ENCODE measurements around the gene ADA.

The ADA gene

DNA sequence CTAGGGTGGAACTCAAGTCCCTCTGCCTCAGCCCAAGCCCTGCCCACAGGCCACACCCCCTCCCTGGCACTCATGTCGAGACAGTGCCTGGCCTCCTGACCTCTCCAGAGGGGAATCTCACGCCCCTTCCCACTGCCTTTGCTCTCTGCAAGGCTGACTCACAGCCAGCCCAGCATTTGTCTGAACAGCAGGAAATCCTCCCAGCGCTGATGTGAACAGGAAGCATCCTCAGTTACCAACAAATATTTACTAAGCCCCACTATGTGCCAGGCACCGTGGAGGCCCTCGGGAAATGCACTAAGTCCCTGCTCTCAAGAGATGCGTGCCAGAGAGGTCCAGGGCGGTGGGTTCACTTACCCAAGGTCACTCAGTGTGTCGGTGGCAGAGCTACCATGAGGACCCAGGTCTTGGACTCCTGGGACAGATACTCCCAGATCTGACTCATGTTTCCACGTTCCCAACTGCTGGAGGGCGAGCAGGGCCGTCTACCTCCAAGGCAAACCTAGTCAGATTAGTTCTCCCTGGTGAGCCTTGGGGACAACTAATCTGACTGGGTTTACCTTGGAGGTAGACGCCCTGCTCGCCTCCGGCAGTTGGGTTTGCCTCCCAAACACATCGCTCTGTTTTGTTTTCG is 7.8 kb downstream of the ADA start:
- DNase-seq: peak; percentile 60

DNA sequence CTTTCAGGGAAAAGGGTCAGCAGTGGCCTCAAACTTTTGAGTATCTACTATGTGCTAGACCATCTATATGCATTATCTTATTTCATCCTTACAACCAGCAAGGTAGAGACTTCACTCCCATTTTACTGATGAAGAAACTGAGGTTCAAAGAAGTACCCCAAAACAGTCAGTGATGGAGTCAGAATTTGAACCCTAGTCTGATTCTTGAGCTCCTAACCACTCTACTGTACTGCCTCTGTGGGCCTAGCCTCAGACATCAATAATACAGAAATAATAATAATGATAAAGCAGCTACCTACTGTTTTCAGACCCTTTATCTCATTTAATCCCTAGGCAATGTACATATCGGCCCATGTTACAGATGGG is 8.4 kb downstream of the ADA start:
- DNase-seq: no peak

DNA sequence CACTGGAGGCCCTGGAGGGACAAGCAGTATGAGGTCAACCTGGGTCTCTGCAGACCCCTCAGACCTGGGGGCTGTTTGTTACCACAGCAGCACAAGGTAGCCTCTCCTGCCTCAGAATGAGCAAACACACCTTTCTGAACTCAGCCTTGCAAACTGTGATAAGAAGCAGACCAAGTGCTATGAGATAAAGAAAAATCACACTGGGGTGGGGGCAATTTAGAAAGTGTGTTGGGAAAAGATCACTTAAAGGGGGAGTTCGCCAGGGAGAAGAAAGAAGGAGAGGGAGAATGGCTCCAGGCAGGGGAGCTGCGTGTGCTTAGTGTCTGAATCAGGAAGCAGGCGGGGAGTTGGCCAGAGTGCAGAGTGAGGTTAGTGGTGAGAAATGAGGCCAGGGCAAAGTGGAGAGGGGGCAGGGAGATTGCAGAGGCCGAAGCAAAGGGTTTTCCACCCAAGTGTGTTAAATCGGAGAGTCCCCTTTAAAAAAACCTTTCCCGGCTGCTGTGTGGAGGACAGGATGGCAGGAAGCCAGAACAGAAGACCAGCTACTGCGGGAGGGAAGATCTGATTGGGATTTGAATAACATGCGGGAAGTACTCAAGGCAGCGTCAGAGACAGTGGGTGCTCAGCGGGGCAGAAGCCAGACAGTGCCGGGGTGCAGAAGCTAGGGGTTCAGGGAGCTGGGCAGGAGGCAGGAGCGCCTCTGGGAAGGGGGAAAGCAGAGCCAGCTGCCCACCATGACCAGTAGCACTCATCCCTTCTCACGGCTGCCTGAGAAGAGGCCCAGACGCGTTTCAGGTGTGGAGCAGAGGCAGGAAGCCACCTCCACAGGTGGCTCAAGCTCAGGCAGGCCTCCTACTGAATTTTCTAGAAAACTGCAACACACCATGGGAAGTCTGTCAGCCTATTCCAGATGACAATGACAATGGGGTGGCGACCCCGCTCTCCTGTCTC is 9.0 kb downstream of the ADA start:
- peak; percentile 65 for DNase-seq

DNA sequence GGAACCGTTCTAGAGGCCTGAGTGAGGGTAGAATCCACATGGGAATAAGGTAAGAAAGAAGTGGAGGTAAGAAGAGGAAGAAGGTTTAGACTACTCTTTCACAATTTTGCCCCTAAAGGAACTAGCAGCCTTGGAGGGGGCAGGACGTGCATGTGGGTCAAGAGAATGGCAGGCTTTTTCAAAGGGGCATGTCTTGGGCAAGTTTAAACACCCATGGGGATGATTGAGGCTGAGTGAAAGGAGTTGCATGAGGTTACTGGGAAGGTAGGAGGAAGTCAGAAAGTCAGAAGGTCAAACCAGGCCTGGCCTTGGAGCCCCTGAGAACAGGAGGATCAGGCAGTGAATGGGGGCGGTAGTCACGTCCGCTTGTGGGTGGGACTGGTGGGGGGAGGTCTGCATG is 10.2 kb downstream of the ADA start:
- DNase-seq: no peak

DNA sequence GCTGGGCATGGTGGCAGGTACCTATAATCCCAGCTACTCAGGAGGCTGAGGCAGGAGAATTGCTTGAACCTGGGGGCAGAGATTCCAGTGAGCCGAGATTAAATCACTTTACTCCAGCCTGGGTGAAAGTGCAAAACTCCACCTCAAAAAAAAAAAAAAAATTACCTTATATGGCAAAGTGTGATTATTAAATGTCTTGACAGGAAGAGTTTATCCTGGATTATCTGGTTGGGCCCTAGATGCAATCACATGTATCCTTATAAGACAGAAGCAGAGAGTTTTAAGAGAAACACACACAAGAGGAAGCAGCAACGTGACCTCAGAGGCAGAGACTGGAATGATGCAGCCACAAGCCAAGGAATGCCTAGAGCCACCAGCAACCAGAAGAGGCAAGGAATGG is 11.0 kb downstream of the ADA start:
- no peak for DNase-seq

DNA sequence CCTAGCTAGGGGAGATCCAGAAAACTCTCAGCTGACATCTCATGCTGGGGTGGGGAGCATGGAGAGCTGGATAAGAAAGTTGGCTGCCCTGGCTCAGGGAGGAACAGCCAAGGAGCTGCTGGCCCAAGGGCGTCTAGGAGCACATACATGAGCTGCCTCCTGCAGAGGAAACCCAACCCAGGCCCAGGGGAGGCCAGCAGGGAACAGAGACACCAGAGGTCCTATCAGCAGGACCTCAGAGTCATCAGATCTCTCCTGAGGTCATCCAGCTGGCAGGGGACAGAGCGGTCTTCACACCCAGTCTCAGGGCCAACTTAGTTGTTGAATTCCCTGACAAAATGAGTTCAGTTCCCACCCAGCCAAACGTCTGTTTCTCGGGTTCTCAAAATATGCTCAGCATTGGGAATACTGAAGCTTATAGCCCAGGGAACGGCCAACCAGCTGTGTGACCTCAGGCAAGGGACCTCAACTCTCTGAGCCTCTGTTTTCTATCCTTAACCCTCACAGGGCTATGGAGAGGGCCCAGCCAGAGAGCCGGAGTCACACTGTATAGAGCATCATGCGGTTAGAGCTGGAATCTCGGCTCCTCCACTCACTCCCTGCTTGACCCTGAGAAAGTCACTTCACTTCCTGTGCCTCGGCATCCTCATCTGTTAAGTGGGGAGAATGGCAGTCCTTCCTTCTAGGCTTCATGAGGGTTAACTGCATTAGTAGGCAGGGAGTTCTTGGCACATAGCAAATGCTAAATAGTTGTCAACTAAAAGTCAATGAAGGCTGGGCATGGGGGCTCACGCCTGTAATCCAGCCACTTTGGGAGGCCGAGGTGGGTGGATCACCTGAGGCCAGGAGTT is 13.8 kb downstream of the ADA start:
- DNase-seq: no peak

DNA sequence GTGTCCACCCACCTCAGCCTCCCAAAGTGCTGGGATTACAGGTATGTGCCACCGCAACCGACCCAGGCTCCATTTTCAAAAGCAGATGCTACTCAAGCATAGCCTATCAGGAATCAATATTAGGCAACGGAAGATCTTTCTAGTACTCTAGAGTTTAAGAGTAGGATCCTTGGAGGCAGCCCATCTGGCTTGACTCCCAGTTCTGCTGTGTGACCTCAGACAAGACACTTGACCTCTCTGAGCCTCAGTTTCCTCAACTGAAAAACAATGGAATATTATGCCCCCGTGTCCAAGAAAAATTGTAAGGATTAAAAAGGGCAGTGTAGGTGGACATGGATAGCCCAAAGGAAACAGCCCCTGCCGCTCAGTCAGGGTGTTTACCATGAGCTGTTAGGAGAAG is 14.5 kb downstream of the ADA start:
- DNase-seq: no peak

DNA sequence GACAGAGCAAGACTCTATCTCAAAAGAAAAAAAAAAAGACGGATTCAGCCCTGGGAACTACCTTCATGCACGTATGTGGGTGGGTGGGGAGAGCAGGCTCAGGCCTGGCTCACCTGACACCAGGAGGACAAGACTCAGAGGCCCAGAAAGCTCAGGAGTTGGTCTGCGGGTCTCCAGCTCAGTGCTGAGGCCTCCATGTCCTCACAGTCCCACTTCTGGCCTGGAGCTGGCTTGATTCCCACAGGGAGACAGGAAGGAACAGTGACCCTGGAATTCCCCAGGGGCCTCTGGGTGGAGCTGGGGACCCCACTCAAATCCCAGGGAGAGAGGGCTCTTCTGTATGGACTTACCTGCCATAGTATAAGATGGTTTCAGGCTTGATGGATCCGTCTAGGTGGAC is 15.6 kb downstream of the ADA start:
- DNase-seq: no peak

DNA sequence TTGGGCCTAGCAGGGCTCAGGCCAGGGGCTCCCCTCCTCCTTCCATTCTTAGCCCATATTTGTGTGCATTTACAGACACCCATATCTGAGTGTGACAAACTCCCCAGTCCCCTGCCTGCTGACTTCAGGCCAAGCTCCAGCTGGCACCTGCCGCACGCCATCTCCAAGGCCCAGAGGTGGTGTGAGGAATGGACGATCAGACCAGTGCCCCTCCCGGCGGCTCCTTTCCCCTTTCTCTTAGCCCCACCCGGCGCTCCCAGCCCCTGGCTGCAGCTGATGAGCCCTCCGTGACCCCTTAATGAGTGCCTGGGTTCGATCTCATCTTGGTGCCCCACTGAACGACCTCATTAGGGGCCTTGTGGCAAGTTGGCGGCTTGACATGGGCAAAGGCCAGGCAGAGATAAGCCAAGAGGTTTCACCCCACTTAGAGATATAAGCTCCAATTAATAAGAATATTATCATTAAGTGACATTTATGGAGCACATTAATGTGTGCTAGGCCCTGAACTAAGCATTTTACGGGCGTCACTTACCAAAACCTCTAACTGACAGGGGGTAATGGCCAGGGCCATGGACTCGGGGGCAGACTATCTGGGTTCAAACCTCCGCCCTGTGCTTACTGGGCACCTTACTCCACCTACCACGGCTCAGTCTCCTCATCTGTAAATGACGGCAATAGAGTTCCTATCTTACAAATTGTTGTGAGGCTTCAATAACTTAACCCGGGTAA is 17.5 kb downstream of the ADA start:
- DNase-seq: no peak

DNA sequence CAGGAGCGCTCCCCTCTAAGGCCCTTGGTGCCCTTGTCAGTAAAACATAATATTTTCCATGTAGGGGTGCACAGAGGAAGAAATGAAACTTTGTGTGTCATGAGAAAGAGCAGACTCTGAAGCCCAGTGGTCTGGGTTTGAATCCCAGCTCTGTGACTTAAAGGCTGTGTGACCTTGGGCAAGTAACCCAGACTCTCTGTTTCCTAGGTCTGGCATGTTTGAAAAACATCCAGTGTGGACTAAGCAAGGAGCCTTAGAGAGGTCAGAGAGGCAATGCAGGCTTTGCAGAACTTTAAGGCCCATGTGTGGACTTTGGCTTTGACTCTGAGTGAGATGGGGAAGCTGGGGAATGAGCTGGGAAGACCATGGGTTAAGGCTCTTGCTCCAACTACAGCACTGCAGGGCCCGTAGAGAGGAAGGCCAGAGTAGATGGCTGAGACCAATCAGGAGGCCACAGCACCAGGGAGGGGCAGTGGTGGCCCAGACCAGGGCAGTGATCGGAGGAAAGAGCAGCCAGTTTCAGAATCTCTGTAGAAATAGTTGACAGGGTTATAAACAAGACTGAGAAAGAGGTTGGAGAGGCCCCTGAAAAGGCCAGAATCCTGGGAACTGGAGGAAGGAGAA is 18.2 kb downstream of the ADA start:
- no peak for DNase-seq

DNA sequence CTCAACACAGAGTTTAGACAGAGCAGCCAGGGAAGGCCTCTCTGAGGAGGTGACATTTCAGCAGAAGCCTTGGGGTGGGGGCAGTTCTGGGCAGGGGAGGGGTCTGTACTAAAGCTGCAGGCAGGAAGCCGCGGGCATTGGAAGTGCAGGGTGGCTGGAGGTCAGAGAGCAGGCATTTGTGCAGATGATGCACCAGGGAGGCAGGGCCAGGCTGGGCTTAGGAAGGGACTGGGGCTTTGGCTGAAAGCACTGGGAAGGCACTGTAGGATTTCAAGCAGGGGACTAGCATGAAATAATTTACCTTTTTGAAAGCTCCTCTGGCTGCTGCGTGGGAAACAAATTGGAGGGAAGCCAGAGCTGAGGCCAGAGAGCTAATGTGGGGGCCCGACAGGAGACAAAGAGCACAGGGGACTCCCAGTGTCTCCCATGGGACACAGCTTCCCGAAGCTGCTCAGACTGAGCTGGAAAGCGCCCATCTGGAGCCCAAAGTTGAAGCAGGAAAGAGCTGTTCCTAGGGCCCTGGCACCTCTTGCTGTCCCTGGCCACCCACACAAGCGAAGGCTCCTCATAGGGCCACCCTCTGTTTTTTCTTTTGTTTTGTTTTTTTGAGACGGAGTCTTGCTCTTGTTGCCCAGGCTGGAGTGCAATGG is 19.3 kb downstream of the ADA start:
- DNase-seq: no peak

DNA sequence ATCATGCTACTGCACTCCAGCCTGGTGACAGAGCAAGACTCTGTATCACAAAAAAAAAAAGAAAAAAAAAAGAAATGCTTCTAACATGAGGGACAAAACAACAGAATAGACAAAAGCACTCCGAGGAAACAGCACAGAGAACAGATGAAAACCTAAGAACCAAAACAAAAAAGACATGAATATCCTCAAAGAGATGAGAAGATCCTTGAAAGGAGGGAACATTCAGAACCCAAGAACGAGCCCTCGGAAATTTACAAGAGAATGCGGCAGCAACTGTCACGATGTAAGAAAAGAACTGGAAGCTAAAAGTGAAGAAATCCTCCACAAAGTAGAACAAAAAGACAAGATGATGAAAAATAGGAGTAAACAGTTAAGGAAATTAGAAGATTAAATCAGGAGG is 21.2 kb downstream of the ADA start:
- DNase-seq: no peak

DNA sequence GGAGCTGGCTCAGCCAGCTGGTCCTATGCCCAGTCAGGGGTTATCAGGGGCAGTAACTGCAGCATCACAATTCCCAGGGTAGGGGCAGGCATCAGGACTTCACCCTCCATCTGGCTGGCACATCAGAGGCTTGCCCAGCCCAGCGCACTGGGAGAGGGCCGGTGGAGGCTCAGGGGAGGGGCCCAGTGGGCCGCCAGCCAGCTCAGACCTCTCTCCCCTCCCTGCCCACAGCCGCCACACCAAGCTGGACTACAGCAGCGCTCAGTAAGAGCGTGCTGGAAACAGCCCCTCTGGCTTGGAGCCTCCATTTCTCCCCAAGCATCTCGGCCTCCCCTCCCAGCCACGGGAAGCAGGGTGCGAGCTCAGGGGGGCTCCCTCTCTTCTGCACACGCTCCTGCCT is 22.0 kb downstream of the ADA start:
- DNase-seq: no peak

DNA sequence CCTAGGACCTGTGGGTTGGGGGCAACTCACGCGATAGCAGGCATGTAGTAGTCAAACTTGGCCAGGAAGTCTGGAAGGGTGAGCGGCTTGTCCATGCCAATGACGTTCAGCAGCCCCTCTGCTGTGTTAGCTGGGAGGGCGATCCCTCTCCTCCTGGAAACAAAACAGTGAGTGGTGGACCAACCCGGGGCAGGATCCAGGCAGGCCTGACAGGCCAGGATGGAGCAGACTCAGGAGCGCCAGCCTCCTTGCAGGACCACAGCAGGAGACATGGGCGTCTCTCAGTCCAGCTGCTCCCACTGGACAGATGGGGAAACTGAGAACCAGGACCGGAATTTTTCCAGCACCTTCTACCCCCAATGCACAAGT is 22.5 kb downstream of the ADA start:
- no peak for DNase-seq

DNA sequence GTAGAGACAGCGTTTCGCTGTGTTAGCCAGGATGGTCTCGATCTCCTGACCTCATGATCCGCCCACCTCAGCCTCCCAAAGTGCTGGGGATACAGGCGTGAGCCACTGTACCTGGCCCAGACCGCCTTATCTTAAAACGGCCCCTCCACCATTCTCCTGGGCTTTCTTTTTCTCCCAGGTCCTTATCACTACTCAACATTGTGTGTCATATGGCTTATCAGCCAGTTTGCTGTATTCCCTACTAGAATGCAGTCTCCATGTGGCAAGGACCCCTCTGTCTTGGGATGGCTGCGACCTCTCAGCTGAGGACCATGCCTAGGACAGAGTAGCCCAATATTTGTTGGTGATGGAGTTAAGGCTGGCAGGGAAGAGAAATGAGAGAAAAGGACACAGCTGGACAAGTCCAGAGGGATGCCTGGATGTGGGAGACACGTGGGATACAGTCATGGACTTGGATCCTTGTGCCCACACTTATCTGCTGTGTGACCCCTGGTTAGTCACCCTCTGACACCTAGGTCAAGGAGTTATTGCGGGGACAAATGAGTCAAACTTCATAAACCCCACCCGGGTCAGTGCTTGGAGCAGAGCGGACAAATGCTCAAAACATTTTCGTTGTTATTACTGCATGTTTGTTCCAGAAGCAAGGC is 24.0 kb downstream of the ADA start:
- no peak for DNase-seq

DNA sequence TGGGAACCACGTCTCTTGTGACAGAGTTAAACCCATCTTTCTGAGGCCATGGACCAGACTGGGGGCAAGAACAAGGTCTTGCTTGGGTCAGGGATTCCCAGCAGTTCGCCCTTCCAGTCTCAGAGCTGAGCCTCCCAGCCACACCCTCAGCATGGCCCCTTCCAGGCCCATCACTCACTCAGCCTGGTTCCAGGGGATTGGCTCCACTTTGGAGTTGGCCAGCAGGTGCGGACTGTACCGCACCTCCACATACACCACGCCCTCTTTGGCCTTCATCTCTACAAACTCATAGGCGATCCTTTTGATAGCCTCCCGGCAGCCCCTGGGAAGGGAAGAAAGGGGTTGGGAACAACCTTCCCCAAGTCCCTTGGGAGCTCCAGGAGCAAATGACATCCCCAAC is 25.2 kb downstream of the ADA start:
- DNase-seq: no peak

DNA sequence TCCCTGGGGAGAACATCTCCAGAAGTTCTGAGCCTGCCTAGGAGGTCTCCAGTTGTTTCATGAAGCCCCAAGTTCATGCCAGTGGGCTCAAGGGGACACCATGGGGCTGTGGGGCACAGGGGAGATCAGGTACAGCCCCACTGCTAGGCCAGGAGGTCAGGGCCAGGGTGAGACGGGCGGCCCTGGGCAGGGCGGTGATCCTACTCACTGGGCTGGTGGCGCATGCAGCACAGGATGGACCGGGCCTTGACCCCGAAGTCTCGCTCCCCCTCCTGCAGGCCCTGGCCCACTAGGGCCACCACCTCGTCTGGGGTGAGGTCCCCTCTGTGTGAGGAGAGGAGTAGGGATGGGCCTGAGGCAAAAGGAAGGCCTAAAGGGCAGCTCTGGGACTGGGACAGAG is 26.1 kb downstream of the ADA start:
- no peak for DNase-seq

DNA sequence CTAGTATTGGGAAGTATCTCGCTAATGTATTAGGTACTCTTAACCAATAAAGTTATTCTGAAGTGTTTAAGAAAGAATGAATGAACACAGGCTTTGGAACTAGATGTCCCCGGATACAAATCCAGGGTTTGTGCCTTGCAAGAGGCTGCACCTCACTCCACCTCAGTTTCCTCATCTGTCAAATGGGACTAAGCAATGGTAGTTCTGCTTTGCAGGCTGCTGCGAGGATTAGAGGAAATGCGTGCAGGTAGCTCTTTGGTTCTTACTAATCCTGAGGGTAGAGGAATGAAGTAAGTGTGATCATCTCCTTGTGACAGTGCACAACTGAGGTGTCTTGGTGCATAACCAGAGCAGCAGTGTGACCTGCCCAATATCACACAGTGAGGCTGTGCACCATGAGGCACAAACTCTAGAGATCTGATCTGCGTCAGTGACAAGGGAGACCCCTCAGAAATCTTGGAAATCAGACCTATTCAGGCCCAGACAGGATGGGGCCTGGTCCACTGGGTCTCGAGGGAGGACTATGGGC is 26.7 kb downstream of the ADA start:
- no peak for DNase-seq

DNA sequence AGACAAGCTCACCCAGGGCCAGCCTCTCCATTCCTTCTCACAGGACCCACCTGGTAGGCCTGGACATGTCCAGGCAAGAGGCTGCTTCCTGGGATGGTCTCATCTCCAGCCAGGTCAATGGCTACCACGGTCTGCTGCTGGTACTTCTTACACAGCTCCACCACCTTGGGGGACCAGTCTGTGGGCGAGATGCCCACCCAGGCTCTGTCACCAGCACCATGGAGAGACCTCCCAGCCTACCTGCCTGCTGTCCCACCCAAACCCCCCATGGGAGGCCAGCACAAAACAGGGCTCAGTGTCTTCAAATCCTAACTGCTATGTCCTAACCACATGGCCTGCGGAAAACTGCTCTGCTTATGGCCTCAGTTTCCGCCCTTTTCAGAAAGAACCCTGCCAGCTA is 27.3 kb downstream of the ADA start:
- no peak for DNase-seq

DNA sequence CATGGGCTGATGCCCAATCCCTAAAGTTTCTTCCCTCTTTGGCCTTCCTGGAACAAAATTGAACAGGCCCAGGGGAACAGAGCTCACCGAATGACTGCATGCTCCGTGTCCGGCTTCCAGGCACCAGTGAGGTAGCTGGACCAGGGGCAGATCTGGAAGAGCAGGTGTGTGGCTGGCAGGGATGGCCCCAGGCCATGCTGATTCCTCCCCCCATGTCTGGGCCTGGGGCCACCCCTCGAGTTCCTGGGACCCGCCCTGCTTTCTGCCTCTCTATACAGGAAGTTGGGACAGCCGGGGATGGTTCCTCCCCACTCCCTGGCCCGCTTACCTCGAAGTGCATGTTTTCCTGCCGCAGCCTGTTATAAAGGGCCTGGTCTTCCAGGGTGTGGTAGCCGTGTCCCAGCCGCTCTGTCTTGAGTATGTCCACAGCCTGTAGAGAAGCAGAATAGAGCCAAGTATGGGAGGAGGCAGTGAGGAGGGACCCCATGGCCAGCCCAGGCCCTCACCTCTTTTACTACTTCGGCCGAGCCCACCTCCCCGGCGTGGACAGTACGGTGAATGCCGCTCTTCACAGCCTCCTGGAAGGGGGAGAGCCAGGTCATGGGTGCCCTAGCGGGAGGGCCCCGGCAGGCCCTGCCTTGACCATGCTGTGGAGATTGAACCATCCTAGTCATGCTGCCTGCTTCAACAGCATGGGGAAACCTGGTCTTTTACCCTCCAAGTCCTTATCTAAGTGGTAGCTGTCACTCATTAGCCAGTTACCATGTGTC is 28.8 kb downstream of the ADA start:
- no peak for DNase-seq
